A549 treated with ZK216348 at 1 μM for 4 hours (cell line): ENCODE results near the gene MRPL36. TPM values are rescaled to one million over a fixed set of nuclear protein-coding genes. Genes with fewer than 3 reads are reported as not detected.

Experiments
- total RNA-seq: library from RNA; stranded (reverse); fragments of 200-300 nt; extraction: Qiagen RNA extraction; gene quantifications from 5 replicates; pipeline ENCODE4 v1.2.3, GENCODE V29; 2022; ENCODE audit warnings: low read depth

Gene MRPL36
- 90.0 to 119 TPM (median 112 TPM) in 5 replicates for total RNA-seq

DNA sequence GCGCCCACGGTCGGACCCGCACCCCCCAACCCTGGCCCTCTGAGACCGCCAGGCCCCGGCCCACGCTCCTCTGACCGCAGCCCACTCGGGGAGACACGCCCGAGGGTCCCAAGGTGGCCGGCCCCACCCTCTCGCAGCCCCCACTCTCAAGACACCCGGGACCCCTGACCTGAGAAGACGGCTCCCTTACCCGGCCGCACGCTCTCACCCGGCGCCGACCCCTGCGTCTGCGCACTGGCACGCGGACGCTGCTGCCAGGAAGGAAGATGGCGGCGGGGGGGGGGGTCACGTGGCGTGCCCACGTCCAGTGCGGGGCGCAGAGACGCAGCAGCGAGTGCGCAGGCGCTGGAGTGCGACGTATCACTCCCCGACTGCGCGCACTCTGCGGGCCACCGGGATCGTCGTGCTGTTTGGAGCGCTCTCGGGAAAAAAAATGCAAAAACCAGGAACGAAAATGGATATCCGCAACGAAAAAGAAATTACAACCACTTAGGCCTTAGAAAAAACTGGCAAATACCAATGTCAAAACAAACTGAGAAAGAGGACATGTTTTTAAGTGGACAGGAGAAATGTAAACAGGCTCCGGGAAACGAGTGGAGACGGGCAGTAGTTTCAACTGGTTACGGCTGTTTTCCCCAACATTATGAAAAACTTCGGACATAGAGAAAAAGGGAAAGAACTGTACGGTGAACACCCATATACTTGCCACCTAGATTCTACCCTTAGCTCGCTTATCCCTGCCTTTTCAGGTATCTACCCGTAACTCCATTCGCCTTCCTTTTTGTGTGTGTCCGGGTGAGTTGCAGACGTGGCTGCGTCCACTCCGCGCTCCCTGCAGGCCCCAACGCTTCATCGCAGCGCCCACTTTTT lies at the start of gene MRPL36:
MRPL36 (minus strand) TSS at position 236 of the 870 bp plus-strand sequence. CDS start 902 bp downstream, outside the sequence.

DNA sequence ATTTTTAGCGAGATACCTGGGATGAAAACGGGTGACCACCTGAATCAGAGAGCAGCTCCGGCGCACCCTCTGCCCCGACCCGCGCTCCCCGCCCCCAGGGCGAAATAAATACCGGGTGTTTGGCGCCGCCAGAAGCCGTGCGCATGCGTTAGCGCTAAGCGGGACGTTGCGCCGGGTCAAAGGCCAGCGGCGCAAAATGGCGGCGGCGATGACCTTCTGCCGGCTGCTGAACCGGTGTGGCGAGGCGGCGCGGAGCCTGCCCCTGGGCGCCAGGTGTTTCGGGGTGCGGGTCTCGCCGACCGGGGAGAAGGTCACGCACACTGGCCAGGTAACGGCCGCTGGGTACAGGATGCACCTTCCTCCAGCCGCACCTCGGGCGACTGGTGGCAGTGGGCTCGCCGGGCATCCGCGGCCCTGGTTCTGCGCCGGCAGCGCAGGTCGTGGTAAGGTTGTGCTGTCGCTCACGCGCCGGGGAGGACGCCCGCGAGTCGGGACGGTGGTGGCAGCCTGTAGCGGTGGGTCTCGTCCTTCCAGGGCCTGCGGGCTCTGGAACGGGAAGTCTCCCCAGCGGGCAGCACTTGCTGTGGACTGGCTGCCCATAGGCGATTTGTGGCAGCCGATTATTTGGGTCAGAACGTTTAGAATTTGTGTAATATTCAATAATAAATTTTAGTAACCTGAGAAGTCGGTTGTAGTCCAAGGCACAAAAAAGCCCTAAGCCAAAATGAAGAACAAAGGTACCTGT lies 1.8 kb upstream of the MRPL36 start, which contains the start of gene NDUFS6:
NDUFS6 (plus strand) TSS at position 186 of the 745 bp plus-strand sequence; CDS start at position 197, 11 bp downstream.

Other genes starting within 250 kb of the MRPL36 start
- gene NDUFS6, start 1.6 kb upstream of the MRPL36 start, total RNA-seq: 109 to 141 TPM (median 119 TPM) in 5 replicates
- 0.37 to 0.59 TPM (median 0.46 TPM) in 4 of 5 replicates, not detected in the other for gene IRX4, start 83.1 kb upstream of the MRPL36 start, total RNA-seq